ENCODE results near the gene GALNT14. TPM values are rescaled to one million over a fixed set of nuclear protein-coding genes. Genes with fewer than 3 reads are reported as not detected.
A peak's percentile ranks its signal among the peaks of the same experiment; 100 is the strongest.

The GALNT14 gene
- polyA plus RNA-seq, 1 donor: 1.5 TPM

GRCh38 chr2:31132786-31133185 is 5.5 kb downstream of the GALNT14 start:
- DNase-seq: no peak

DNA sequence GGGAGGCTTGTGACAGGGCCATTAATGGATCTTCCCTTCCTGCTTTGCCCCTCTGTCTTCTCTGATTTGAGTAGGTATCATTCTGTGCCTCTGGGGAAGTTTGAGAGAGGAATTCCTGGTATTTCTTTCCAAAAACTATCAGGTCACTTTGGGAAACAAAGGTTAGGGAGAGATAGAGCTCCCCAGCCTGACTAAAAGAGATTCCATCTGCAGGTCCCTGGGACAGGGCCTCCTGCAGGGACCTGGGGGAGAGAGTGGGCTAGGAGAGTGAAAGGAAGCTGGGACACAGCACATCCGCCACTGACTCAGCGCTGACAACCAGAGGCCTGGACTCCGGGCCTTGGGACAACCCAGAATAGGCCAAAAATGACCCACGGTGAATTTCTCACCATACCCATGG is 6.4 kb downstream of the GALNT14 start:
- no peak for DNase-seq

GRCh38 chr2:31129375-31130171 is 8.7 kb downstream of the GALNT14 start:
- DNase-seq: no peak

- DNase-seq: no peak
Observed at GRCh38 chr2:31127931-31128330, 10.3 kb downstream of the GALNT14 start.

GRCh38 chr2:31125918-31126695 is 12.1 kb downstream of the GALNT14 start:
- no peak for DNase-seq

- DNase-seq: no peak
Observed at GRCh38 chr2:31124904-31125303, 13.3 kb downstream of the GALNT14 start.

GRCh38 chr2:31122133-31122532 is 16.1 kb downstream of the GALNT14 start:
- no peak for DNase-seq

GRCh38 chr2:31113765-31114164 is 24.5 kb downstream of the GALNT14 start:
- DNase-seq: no peak

DNA sequence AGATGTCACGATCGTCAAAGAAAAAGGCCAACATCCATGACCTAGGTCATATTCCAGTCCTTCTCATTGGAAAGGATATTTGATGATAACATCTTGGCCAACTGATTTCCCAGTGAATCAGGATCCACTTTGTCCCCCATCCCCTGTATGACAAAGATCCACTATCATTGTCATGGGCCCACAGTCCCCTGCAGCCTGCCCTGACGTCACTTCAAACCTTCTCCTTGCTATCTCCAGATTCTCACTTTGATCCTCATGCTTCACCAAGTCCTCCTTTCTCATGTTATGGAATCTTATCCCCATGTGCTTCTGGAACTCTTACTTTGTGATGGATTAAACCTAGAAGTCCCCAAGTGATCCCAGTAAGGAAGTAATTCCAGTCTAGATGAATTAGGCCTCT is 25.7 kb downstream of the GALNT14 start:
- DNase-seq: no peak

DNA sequence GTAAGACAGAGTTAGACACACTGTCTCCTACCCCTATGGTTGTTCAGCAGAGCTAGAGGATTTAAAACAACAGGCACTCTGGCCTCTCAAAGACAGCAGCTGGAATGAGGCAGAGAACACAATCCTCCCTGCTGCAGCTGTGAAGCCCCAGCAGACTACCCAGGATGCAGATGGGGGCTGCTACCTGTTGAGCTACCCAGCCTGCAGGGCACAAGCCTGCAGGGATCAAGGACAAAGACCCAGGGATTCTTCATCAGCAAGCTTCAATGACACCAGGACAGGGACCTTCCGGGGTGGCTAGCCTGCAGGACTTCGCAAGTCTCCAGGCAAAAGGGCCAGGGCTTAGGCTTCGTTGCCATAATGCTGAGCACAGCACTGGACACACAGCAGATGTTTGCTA is 27.2 kb downstream of the GALNT14 start:
- DNase-seq: no peak

- DNase-seq: no peak
Observed at GRCh38 chr2:31110431-31110830, 27.8 kb downstream of the GALNT14 start.

GRCh38 chr2:31109633-31110192 is 28.5 kb downstream of the GALNT14 start:
- no peak for DNase-seq

GRCh38 chr2:31108561-31109286 is 29.5 kb downstream of the GALNT14 start:
- DNase-seq: no peak

GRCh38 chr2:31107591-31108300 is 30.5 kb downstream of the GALNT14 start:
- peak; percentile 14 for DNase-seq

- DNase-seq: no peak
Observed at GRCh38 chr2:31101701-31102100, 36.5 kb downstream of the GALNT14 start.

GRCh38 chr2:31097962-31098613 is 40.2 kb downstream of the GALNT14 start:
- no peak for DNase-seq

- no peak for DNase-seq
Observed at GRCh38 chr2:31090188-31090587, 48.1 kb downstream of the GALNT14 start.

DNA sequence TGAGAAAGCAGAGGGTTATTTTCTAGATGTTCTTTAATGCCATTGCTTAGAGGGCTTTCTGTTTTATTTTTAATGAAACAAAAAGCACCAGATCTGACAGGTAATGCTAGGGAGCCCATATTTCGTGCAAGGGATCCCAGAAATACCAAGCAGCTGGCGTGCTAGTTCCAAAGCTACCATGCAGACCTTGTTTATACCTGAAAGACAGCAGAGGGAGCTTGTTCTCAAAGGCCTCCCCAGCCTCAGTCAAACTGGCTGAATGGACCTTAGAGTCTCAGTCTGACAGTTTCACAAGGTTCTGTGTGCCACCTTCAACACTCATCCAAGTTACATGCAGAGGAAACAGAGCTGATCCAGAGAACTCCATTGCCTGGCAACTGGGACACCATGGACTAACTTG is 48.6 kb downstream of the GALNT14 start:
- no peak for DNase-seq

- no peak for DNase-seq
Observed at GRCh38 chr2:31088504-31089195, 49.6 kb downstream of the GALNT14 start.

GRCh38 chr2:31087491-31087890 is 50.7 kb downstream of the GALNT14 start:
- DNase-seq: no peak

DNA sequence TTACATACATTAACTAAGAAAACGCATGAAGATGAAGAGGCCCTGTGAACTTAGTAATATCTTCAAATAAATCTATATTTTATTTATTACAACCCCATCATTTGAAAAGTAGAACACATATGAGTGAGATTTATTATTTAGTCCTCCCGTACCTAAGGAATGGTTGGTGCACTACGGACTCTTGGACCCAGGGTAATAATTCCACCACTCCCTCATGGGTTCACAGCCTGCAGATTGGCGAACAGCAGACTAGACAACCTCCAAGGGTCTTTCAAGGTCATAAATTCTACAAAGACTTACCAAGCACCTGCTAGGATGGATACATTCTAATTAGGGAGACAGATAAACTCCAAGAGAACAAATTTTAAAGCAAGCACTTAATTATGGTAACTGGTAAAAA is 51.6 kb downstream of the GALNT14 start:
- no peak for DNase-seq

Measured in hindlimb muscle (tissue), 1 donor.